Upper lobe of right lung (tissue), 1 donor: ENCODE results near the gene MED27. TPM values are rescaled to one million over a fixed set of nuclear protein-coding genes. Genes with fewer than 3 reads are reported as not detected.

ENCODE experiments used
- ATAC-seq: fragments of 200-7000 bp; cut with Tn5 transposase; one replicate; pipeline ENCODE4 v1.9.1; 2020; ENCODE audit warnings: mild to moderate bottlenecking, moderate library complexity
- DNase-seq: peaks from one replicate; pipeline ENCODE4 v3.0.0-alpha.2; 2020
- H3K27ac ChIP-seq: fragments of 200-600 bp; one replicate; pipeline ENCODE4 v1.8.0; 2022
- H3K27me3 ChIP-seq: fragments of 200-600 bp; one replicate; pipeline ENCODE4 v1.8.0; 2022; ENCODE audit warnings: mild to moderate bottlenecking
- H3K36me3 ChIP-seq: fragments of 200-600 bp; one replicate; pipeline ENCODE4 v1.8.0; 2022
- H3K4me1 ChIP-seq: fragments of 200-600 bp; one replicate; pipeline ENCODE4 v1.8.0; 2022
- H3K4me3 ChIP-seq: fragments of 200-600 bp; one replicate; pipeline ENCODE4 v1.8.0; 2022; ENCODE audit warnings: mild to moderate bottlenecking
- H3K9me3 ChIP-seq: fragments of 200-600 bp; one replicate; pipeline ENCODE4 v1.8.0; 2022
- CTCF ChIP-seq: fragments of 200-600 bp; IDR thresholded peaks from one replicate; pipeline ENCODE4 v1.8.0; 2022; ENCODE audit warnings: antibody characterized with exemption
- intact Hi-C: fragments of 100-400 bp; cut with DNase I; formaldehyde crosslinking; loops from one replicate; pipeline ENCODE4 v1.11.0; 2022
- total RNA-seq: library from RNA; stranded (reverse); fragmentation: NEBNext Ultra II Directional; extraction: Animal tissue kit (Norgen Biotek cat#: 25700); gene quantifications from one replicate; pipeline ENCODE4 v1.2.1, GENCODE V29; 2021
- donor health status: DM: no; HTN: yes; CAD: no; lungs with severe emphysema.

Gene MED27
- total RNA-seq, 1 donor from 2014 or later, result 14.2 TPM

DNA sequence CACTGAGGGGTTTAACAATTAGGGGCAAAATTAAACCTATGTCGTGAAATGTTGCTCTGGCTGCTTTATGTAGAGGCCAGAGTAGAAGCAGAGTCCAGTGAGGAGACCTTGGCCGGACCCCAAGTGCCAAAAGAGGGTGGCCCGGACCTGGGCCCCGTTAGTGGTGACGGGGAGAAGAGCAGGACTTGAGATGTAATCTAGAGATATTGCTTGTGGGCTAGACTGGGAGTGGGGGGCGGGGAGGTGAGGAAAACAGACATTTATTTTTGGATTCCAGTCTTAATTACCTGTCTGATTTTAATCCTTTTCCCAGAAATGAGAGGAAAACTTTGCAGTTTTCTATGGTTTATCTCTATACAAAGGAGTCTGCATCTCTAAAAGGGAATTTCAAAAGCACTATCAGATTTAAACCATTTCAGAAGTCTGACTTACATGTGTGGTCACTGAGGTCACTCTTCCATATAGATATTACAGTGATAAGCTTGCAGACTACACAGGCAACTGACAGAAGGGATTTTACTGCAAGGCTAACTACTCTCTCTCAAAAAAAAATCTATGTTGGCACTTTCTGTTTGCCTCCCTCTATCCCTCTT, 108.1 kb downstream of the MED27 start:
- Histone ChIP-seq H3K4me1 (peaks cover 5% of the 10 kb centered on the region), H3K36me3 (no peaks in the 10 kb centered on the region), H3K27ac (no peak overlapping the region), H3K9me3 (no peaks in the 10 kb centered on the region), H3K4me3 (no peak overlapping the region), H3K27me3 (no peaks in the 10 kb centered on the region)
- TF ChIP-seq CTCF, result no peak
- ATAC-seq (no peak), DNase-seq (no peak)
- intact Hi-C loops, result no loop called here

- intact Hi-C loops, result no loop called here
- H3K27me3 ChIP-seq, result no peaks in the 10 kb centered on the region
- H3K27ac ChIP-seq, result no peak overlapping the region
- no peaks in the 10 kb centered on the region for H3K9me3 ChIP-seq
- H3K4me3 ChIP-seq, result no peak overlapping the region
- no peaks in the 10 kb centered on the region for H3K36me3 ChIP-seq
- TF ChIP-seq CTCF, result no peak
- no peak for ATAC-seq
- H3K4me1 ChIP-seq, result no peaks in the 10 kb centered on the region
- DNase-seq, result no peak
Observed at GRCh38 chr9:131969469-131969989, 110.1 kb downstream of the MED27 start.

- ATAC-seq, result no peak
- H3K27me3 ChIP-seq, result no peaks in the 10 kb centered on the region
- intact Hi-C loops, result no loop called here
- no peak overlapping the region for H3K27ac ChIP-seq
- no peaks in the 10 kb centered on the region for H3K36me3 ChIP-seq
- DNase-seq, result no peak
- H3K4me3 ChIP-seq, result no peak overlapping the region
- no peaks in the 10 kb centered on the region for H3K4me1 ChIP-seq
- TF ChIP-seq CTCF, result no peak
- H3K9me3 ChIP-seq, result no peaks in the 10 kb centered on the region
Observed at GRCh38 chr9:131968632-131969031, 111.0 kb downstream of the MED27 start.

DNA sequence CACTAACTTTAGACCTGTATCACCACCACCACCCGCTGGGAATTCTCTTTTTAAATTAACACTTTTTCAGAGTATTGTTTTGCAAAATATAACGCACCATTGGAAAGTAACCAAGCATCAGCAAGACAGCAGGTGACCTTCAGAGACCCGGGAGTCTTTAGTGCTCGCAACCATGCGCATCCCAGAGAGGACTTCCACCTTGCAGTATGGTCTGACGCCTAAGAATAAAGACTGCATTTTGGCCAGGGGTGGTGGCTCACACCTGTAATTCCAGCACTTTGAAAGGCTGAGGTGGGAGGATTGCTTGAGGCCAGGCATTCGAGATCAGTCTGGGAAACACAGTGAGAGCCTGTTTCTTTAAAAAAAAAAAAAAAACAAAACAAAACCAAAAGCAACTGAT, 113.8 kb downstream of the MED27 start:
- no peaks in the 10 kb centered on the region for H3K9me3 ChIP-seq
- intact Hi-C loops, result no loop called here

DNA sequence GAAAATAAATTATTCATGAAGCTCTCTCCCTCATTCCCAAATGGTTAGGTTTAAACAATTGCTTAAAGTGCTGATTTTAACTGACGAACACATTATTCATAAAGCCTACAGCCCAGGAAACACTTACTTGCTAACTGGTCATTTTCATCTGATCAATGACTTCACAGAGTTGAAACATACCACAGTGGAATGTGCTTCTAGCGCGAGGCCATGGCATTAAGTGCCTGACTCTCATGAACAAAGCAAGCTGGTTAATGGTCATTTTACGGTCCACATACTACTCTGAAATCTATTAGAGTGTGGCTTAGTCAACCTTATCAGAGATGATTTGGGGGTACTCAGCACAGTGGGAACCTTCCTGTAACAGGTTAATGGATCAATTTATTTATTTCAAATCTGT, 114.6 kb downstream of the MED27 start:
- Histone ChIP-seq H3K4me3 (no peak overlapping the region), H3K27ac (no peak overlapping the region), H3K9me3 (no peaks in the 10 kb centered on the region), H3K36me3 (no peaks in the 10 kb centered on the region), H3K27me3 (no peaks in the 10 kb centered on the region), H3K4me1 (no peaks in the 10 kb centered on the region)
- DNase-seq, result no peak
- intact Hi-C loops, result no loop called here
- no peak for TF ChIP-seq CTCF
- ATAC-seq, result no peak

More for the DNA sequence above, 113.8 kb downstream of the MED27 start:
- H3K4me3 ChIP-seq, result no peak overlapping the region
- DNase-seq (no peak), ATAC-seq (no peak)
- no peaks in the 10 kb centered on the region for H3K4me1 ChIP-seq
- no peaks in the 10 kb centered on the region for H3K27me3 ChIP-seq
- H3K36me3 ChIP-seq, result no peaks in the 10 kb centered on the region
- no peak for TF ChIP-seq CTCF
- H3K27ac ChIP-seq, result no peak overlapping the region
